ENCODE data around the gene AMD1. TPM values are rescaled to one million over a fixed set of nuclear protein-coding genes. Genes with fewer than 3 reads are reported as not detected.

The AMD1 gene
- total and polyA plus RNA-seq, 4 donors: 36.9 to 81.7 (median 64.7) TPM

DNA sequence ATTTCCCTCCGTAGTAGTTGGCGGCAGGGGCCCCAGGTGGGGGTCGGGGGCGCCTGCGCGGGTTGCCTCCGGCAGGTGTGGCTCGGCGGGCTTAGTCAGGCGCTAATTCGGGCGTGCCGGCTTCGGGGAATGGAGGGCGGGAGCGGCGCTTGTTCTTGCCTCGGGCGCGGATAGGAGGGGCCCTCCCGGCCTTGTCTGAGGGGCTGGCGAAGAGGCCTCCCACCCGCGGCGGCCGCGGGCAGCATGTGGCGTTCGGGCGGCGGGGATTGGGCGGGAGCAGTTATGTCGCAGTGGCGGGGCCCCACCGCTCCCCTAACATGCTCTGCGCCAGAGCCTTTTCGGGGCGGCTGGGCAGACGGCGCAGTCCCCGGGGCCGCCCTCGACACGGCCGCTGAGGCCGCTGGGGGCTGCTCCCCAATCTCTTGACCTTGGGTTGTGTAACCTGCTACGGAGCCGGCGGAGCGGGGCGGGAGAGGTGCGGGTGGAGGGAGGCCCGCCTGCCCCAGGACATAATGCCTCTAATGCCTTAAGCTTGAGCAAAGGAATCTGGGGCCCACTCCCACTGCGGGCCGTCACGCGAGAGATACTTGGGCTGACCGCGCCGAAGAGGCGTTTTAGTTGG, 1.1 kb downstream of the AMD1 start:
- ATAC-seq (ENCODE audit: insufficient read depth, low FRiP score): peak; percentile 20
- TF ChIP-seq, protein P1, sequence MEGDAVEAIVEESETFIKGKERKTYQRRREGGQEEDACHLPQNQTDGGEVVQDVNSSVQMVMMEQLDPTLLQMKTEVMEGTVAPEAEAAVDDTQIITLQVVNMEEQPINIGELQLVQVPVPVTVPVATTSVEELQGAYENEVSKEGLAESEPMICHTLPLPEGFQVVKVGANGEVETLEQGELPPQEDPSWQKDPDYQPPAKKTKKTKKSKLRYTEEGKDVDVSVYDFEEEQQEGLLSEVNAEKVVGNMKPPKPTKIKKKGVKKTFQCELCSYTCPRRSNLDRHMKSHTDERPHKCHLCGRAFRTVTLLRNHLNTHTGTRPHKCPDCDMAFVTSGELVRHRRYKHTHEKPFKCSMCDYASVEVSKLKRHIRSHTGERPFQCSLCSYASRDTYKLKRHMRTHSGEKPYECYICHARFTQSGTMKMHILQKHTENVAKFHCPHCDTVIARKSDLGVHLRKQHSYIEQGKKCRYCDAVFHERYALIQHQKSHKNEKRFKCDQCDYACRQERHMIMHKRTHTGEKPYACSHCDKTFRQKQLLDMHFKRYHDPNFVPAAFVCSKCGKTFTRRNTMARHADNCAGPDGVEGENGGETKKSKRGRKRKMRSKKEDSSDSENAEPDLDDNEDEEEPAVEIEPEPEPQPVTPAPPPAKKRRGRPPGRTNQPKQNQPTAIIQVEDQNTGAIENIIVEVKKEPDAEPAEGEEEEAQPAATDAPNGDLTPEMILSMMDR (IDR thresholded peaks at IDR 0.05; ENCODE audit: control extremely low read depth, extremely low read depth): no peak
- 0% methylated on average over 50 to 61 of the region's 61 CpGs for WGBS, 2 donors
- Histone ChIP-seq H3K9me3 (ENCODE audit: control insufficient read depth in 4 of 4, insufficient read depth in 3 of 4, low read length in 3 of 4) (no peaks in the 10 kb centered on the region), H3K36me3 (ENCODE audit: control insufficient read depth in 4 of 4, insufficient read depth in 4 of 4, low read length in 4 of 4) (no peaks in the 10 kb centered on the region), H3K27ac (ENCODE audit: low read depth in 1 of 2, low read length in 1 of 2) (peak overlapping the region; percentile 97), H3K9ac (ENCODE audit: insufficient read depth in 1 of 2, low read length in 2 of 2) (peak overlapping the region; percentile 35 to 69), H3K4me3 (peak overlapping the region; percentile 98), H3K4me1 (ENCODE audit: control insufficient read depth in 5 of 5, insufficient read depth in 5 of 5, low read length in 5 of 5) (peaks cover 0 to 34% (median 3%) of the 10 kb centered on the region in 5 donors), H3K27me3 (ENCODE audit: control insufficient read depth in 3 of 3, insufficient read depth in 3 of 3, low read length in 2 of 3) (no peaks in the 10 kb centered on the region)
- DNase-seq: peak in 2 of 3 donors; percentile 52 to 66

DNA sequence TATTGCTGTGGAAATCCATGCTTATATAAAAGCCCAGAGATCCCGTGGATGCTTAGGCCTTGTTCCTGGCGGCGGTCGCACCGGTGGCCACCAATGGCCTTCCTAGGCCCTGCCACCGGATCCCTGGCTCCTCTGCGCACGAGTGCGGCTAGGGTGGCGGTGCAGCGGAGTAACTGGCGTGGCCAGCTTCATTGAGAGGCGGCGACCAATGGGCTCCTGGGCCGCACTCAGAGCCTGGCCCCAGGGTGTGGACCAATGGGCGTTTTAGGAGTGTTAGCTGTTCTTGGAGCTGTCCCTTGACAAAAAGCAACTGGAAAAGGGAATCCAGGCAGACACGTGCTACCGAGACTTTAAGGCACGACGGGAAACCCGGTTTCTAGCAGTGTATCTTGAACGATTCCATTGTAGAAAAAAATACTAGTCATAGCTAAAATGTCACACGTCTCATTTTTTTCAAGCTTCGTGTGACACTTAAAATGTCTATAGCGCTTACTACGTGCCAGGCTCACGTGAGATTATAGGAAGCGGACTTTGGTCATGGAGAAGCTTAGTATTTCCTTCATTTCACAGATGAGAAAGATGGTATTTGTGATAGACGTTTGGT, 1.7 kb downstream of the AMD1 start:
- WGBS, 2 donors: 1% methylated on average over 29 of the region's 29 CpGs
- Histone ChIP-seq H3K4me3 (peak overlapping the region; percentile 98), H3K4me1 (ENCODE audit: control insufficient read depth in 5 of 5, insufficient read depth in 5 of 5, low read length in 5 of 5) (peaks cover 0 to 34% (median 5%) of the 10 kb centered on the region in 5 donors), H3K27ac (ENCODE audit: low read depth in 1 of 2, low read length in 1 of 2) (peak overlapping the region; percentile 97), H3K36me3 (ENCODE audit: control insufficient read depth in 4 of 4, insufficient read depth in 4 of 4, low read length in 4 of 4) (no peaks in the 10 kb centered on the region), H3K27me3 (ENCODE audit: control insufficient read depth in 3 of 3, insufficient read depth in 3 of 3, low read length in 2 of 3) (no peaks in the 10 kb centered on the region), H3K9me3 (ENCODE audit: control insufficient read depth in 4 of 4, insufficient read depth in 3 of 4, low read length in 3 of 4) (no peaks in the 10 kb centered on the region), H3K9ac (ENCODE audit: insufficient read depth in 1 of 2, low read length in 2 of 2) (peak overlapping the region; percentile 35 to 69)
- TF ChIP-seq, protein P1 (IDR thresholded peaks at IDR 0.05; ENCODE audit: control extremely low read depth, extremely low read depth): no peak
- DNase-seq (peak; percentile 90 to 96 (median 95)), ATAC-seq (ENCODE audit: insufficient read depth, low FRiP score) (peak; percentile 75)

DNA sequence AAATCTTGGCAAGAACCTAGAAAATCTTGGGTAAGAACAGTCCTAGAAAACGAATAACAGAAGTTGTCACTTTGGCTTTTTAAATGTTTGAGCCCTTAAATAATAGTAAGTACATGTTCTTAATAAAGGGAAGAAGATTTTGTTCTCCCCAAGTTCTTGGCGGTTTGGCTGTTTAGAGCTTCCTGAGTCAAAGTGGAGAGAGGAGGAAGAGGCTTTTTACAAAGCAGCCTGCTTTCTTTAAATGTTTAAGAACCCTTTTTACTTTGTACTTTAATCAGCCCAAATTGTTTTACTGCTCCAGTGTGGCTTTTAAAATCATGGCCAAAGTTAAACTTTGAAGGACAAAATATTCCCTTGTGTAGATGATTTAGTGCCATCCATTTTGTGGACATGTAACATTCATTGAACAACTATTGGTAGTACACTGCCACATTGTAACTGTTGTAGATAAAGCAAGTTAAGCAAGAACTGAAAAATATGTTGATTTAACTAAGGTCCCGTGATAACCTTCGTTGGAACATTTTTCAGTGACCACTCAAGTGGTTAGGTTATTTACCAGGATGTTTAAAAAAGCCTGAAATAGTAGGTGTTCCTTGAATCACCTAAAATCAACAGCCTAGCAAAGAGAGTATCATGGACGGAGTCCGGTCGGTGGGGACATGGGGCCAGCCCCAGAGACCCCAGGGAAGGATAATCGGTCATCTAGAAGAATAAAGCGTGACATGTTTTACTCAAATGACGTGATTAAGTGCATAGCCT, 2.4 kb downstream of the AMD1 start:
- H3K4me3 ChIP-seq: peak overlapping the region; percentile 98
- 19 to 29% methylated on average over 10 of the region's 10 CpGs for WGBS, 2 donors
- peak overlapping the region; percentile 74 to 97 for H3K27ac ChIP-seq (ENCODE audit: low read depth in 1 of 2, low read length in 1 of 2)
- TF ChIP-seq, protein P1 (IDR thresholded peaks at IDR 0.05; ENCODE audit: control extremely low read depth, extremely low read depth): no peak
- DNase-seq: peak in 2 of 3 donors; percentile 50 to 51
- no peaks in the 10 kb centered on the region for H3K9me3 ChIP-seq (ENCODE audit: control insufficient read depth in 4 of 4, insufficient read depth in 3 of 4, low read length in 3 of 4)
- no peaks in the 10 kb centered on the region for H3K36me3 ChIP-seq (ENCODE audit: control insufficient read depth in 4 of 4, insufficient read depth in 4 of 4, low read length in 4 of 4)
- peak overlapping the region; percentile 35 to 69 for H3K9ac ChIP-seq (ENCODE audit: insufficient read depth in 1 of 2, low read length in 2 of 2)
- ATAC-seq (ENCODE audit: insufficient read depth, low FRiP score): no peak
- H3K27me3 ChIP-seq (ENCODE audit: control insufficient read depth in 3 of 3, insufficient read depth in 3 of 3, low read length in 2 of 3): no peaks in the 10 kb centered on the region
- peaks cover 1 to 38% (median 7%) of the 10 kb centered on the region in 5 donors for H3K4me1 ChIP-seq (ENCODE audit: control insufficient read depth in 5 of 5, insufficient read depth in 5 of 5, low read length in 5 of 5)
